CD4-positive, alpha-beta T cell (primary cell): ENCODE measurements around the gene LUZP4. TPM values are rescaled to one million over a fixed set of nuclear protein-coding genes. Genes with fewer than 3 reads are reported as not detected.
"Not testable (repeated sequence)": the region's sequence is repeated elsewhere in the genome, so short reads cannot be mapped to it uniquely, and the experiment has no call there.

Experiments
- ATAC-seq: fragments of 200-7000 bp; cut with Tn5 transposase; one replicate; pipeline ENCODE4 v1.10.0; 2022; ENCODE audit warnings: mild to moderate bottlenecking; ENCODE audit not compliant: poor library complexity
- CTCF ChIA-PET: fragments of 350-600 bp; sonication (Branson Sonifier 250); formaldehyde crosslinking; loops from one replicate; lab custom pipeline; 2021; ENCODE audit warnings: antibody characterized with exemption, inconsistent platforms; lab: Charles Lee
- POLR2A ChIA-PET: fragments of 350-600 bp; sonication (Branson Sonifier 250); formaldehyde crosslinking; loops from one replicate; lab custom pipeline; 2021; ENCODE audit warnings: antibody characterized with exemption, inconsistent platforms; lab: Charles Lee
- DNase-seq, 14 experiments: peaks; one replicate each; pipeline ENCODE4 v3.0.0-alpha.2; 2013 to 2020; ENCODE audit warnings: mixed read lengths in 2 of 14
- H3K27ac ChIP-seq, 2 donors: one replicate each; pipeline versions ENCODE4 v1.5.1 to v1.7.0; 2013; ENCODE audit warnings: low read length in 2 of 2, low read depth in 1 of 2, mild to moderate bottlenecking in 1 of 2
- H3K27me3 ChIP-seq, 2 experiments: 1 replicate in 1 of 2; 2 replicates in 1 of 2; pipeline versions ENCODE4 v1.6.1 to v1.7.0; 2013; ENCODE audit warnings: low read length in 2 of 2, control low read depth in 1 of 2, mild to moderate bottlenecking in 1 of 2, moderate library complexity in 1 of 2; ENCODE audit not compliant: insufficient read depth in 2 of 2, control insufficient read depth in 1 of 2
- H3K36me3 ChIP-seq: one replicate; pipeline ENCODE4 v1.6.1; 2013; ENCODE audit warnings: low read length, control low read depth; ENCODE audit not compliant: insufficient read depth
- H3K4me1 ChIP-seq: one replicate; pipeline ENCODE4 v1.6.1; 2013; ENCODE audit warnings: low read length, control low read depth; ENCODE audit not compliant: insufficient read depth
- H3K4me3 ChIP-seq: one replicate; pipeline ENCODE4 v1.5.1; 2013; ENCODE audit warnings: mild to moderate bottlenecking, low read length, moderate library complexity
- H3K9me3 ChIP-seq, 2 experiments: 1 replicate in 1 of 2; 2 replicates in 1 of 2; pipeline versions ENCODE4 v1.6.1 to v1.7.0; 2013; ENCODE audit warnings: low read length in 2 of 2, mild to moderate bottlenecking in 2 of 2, control low read depth in 1 of 2, moderate library complexity in 1 of 2; ENCODE audit not compliant: control insufficient read depth in 1 of 2, insufficient read depth in 1 of 2
- H3K27ac Mint-ChIP-seq: one replicate; pipeline ENCODE4 v1.8.0; 2020; ENCODE audit warnings: mixed read lengths
- H3K27me3 Mint-ChIP-seq: one replicate; pipeline ENCODE4 v1.8.0; 2021; ENCODE audit warnings: mixed read lengths
- H3K36me3 Mint-ChIP-seq: one replicate; pipeline ENCODE4 v1.8.0; 2021; ENCODE audit warnings: low read depth, mixed read lengths
- H3K4me1 Mint-ChIP-seq: one replicate; pipeline ENCODE4 v1.8.0; 2021; ENCODE audit warnings: low read depth, mixed read lengths
- H3K4me3 Mint-ChIP-seq: one replicate; pipeline ENCODE4 v1.8.0; 2020; ENCODE audit warnings: mild to moderate bottlenecking, mixed read lengths
- H3K9me3 Mint-ChIP-seq: one replicate; pipeline ENCODE4 v1.8.0; 2020; ENCODE audit warnings: mixed read lengths
- intact Hi-C, 2 experiments: fragments of 100-400 bp; cut with DNase I in 1 of 2; cut with micrococcal nuclease in 1 of 2; formaldehyde crosslinking; loops; one replicate each; pipeline versions ENCODE4 v1.15.1 to v1.9.0; 2023 to 2025; cut with DNase I, micrococcal nuclease
- total RNA-seq, 174 experiments: library from RNA in 2 of 174; stranded (reverse) in 2 of 174; gene quantifications; one replicate each; pipeline ENCODE4 v1.2.3 and lab custom pipeline; 2021 to 2026
- TF ChIP-seq, protein P1 (sequence below): fragments of 200-600 bp; IDR thresholded peaks from one replicate; pipeline ENCODE4 v1.8.0; 2022; ENCODE audit warnings: antibody characterized with exemption, mild to moderate bottlenecking

LUZP4 gene
- total RNA-seq, 2 experiments from 2014 or later = not detected

DNA sequence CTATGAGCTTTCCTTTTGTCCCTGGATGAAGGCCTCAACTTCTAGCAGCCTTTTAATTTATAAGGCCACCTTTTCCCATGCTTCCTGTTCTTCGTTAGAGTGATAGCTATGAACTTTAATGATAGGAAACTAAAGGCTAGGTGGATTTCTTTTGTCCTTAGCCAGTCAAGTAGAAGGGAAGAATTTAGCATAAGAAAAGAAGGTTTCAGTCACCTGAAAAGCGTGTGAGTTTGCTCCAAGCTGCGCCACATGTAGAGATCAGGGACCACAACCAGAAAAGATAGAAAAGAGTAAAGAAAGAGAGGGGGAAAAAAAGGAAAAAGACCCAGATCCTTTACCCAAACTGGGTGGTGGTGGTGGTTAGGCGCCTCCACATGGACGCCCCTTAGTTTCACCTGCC is 28.6 kb downstream of the LUZP4 start:
- Histone ChIP-seq H3K36me3 (no peaks in the 10 kb centered on the region), H3K4me1 (no peaks in the 10 kb centered on the region), H3K27me3 (no peaks in the 10 kb centered on the region), H3K4me3 (no peak overlapping the region), H3K9me3 (no peaks in the 10 kb centered on the region), H3K27ac (no peak overlapping the region)
- no peaks in the 10 kb centered on the region for H3K4me1 Mint-ChIP-seq
- POLR2A ChIA-PET = no interaction called here
- no peak overlapping the region for H3K4me3 Mint-ChIP-seq
- no peaks in the 10 kb centered on the region for H3K9me3 Mint-ChIP-seq
- H3K27me3 Mint-ChIP-seq = no peaks in the 10 kb centered on the region
- no peak overlapping the region for H3K27ac Mint-ChIP-seq
- H3K36me3 Mint-ChIP-seq = no peaks in the 10 kb centered on the region
- DNase-seq (no peak), ATAC-seq (no peak)
- TF ChIP-seq, protein P1, sequence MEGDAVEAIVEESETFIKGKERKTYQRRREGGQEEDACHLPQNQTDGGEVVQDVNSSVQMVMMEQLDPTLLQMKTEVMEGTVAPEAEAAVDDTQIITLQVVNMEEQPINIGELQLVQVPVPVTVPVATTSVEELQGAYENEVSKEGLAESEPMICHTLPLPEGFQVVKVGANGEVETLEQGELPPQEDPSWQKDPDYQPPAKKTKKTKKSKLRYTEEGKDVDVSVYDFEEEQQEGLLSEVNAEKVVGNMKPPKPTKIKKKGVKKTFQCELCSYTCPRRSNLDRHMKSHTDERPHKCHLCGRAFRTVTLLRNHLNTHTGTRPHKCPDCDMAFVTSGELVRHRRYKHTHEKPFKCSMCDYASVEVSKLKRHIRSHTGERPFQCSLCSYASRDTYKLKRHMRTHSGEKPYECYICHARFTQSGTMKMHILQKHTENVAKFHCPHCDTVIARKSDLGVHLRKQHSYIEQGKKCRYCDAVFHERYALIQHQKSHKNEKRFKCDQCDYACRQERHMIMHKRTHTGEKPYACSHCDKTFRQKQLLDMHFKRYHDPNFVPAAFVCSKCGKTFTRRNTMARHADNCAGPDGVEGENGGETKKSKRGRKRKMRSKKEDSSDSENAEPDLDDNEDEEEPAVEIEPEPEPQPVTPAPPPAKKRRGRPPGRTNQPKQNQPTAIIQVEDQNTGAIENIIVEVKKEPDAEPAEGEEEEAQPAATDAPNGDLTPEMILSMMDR = no peak
- CTCF ChIA-PET = no interaction called here
- intact Hi-C loops = no loop called here

- POLR2A ChIA-PET = no interaction called here
- DNase-seq (no peak), ATAC-seq (no peak)
- Mint-ChIP-seq H3K4me3 (no peak overlapping the region), H3K36me3 (no peaks in the 10 kb centered on the region), H3K4me1 (no peaks in the 10 kb centered on the region), H3K27me3 (no peaks in the 10 kb centered on the region), H3K9me3 (no peaks in the 10 kb centered on the region), H3K27ac (no peak overlapping the region)
- Histone ChIP-seq H3K9me3 (no peaks in the 10 kb centered on the region), H3K4me3 (no peak overlapping the region), H3K36me3 (no peaks in the 10 kb centered on the region), H3K4me1 (no peaks in the 10 kb centered on the region), H3K27me3 (no peaks in the 10 kb centered on the region), H3K27ac (no peak overlapping the region)
- TF ChIP-seq, protein P1 = no peak
- CTCF ChIA-PET = no interaction called here
- intact Hi-C loops = no loop called here
Observed at GRCh38 chrX:115322375-115322774, 32.9 kb downstream of the LUZP4 start.

- CTCF ChIA-PET = no interaction called here
- DNase-seq (no peak), ATAC-seq (no peak)
- Histone ChIP-seq H3K4me3 (no peak overlapping the region), H3K27me3 (no peaks in the 10 kb centered on the region), H3K9me3 (no peaks in the 10 kb centered on the region), H3K4me1 (no peaks in the 10 kb centered on the region), H3K36me3 (no peaks in the 10 kb centered on the region), H3K27ac (no peak overlapping the region)
- Mint-ChIP-seq H3K27ac (no peak overlapping the region), H3K4me1 (no peaks in the 10 kb centered on the region), H3K4me3 (no peak overlapping the region), H3K36me3 (no peaks in the 10 kb centered on the region), H3K9me3 (no peaks in the 10 kb centered on the region), H3K27me3 (no peaks in the 10 kb centered on the region)
- TF ChIP-seq, protein P1 = no peak
- POLR2A ChIA-PET = no interaction called here
- intact Hi-C loops = no loop called here
Observed at GRCh38 chrX:115324194-115324593, 34.7 kb downstream of the LUZP4 start.

- H3K4me1 ChIP-seq, H3K9me3 ChIP-seq, ATAC-seq, DNase-seq, H3K36me3 ChIP-seq, POLR2A ChIA-PET, H3K4me3 Mint-ChIP-seq, intact Hi-C loops, H3K27me3 Mint-ChIP-seq, CTCF ChIA-PET, H3K4me1 Mint-ChIP-seq, H3K36me3 Mint-ChIP-seq, H3K27ac ChIP-seq, H3K9me3 Mint-ChIP-seq, H3K27me3 ChIP-seq, H3K4me3 ChIP-seq, H3K27ac Mint-ChIP-seq: not testable (repeated sequence)
Observed at GRCh38 chrX:115329282-115329681, 39.8 kb downstream of the LUZP4 start.
